NCI-H226 (cell line): Measurements from ENCODE around the gene MED31.
"Not testable (repeated sequence)": the region's sequence is repeated elsewhere in the genome, so short reads cannot be mapped to it uniquely, and the experiment has no call there.

Experiments
- DNase-seq: peaks from one replicate; pipeline ENCODE4 v3.0.0-alpha.2; 2015

The MED31 gene

GRCh38 chr17:6651354-6651918 lies at the start of gene MED31, which contains the start of gene C17orf100:
Gene MED31 (minus strand): TSS chr17:6651605. CDS start chr17:6651528, 77 bp downstream.
Gene C17orf100 (plus strand): TSS chr17:6651762. CDS start chr17:6651914, 152 bp downstream.
- peak; percentile 83 for DNase-seq

DNA sequence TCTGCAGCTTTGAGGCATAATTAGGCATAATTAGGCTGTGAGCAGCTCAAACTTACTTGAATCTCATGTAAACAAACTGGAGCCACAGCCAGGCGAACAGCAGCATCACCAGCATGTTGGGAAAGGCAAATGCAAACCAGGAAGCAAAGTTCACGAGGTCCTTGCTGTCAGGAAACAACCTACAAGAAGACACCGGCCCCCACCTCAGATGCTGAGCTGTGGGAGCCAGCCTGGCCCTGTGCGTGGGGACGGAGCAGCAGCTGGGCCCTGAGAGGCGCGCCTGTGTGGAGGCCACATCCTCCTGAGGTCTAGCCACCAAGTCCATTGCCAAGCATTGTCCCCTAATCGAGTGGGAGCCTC lies 49.5 kb upstream of the MED31 start:
- no peak for DNase-seq

GRCh38 chr17:6699997-6700947 lies 48.9 kb upstream of the MED31 start:
- no peak for DNase-seq

GRCh38 chr17:6698004-6698403 lies 46.6 kb upstream of the MED31 start:
- no peak for DNase-seq

- DNase-seq, result no peak
Observed at GRCh38 chr17:6696906-6697305, 45.5 kb upstream of the MED31 start.

DNA sequence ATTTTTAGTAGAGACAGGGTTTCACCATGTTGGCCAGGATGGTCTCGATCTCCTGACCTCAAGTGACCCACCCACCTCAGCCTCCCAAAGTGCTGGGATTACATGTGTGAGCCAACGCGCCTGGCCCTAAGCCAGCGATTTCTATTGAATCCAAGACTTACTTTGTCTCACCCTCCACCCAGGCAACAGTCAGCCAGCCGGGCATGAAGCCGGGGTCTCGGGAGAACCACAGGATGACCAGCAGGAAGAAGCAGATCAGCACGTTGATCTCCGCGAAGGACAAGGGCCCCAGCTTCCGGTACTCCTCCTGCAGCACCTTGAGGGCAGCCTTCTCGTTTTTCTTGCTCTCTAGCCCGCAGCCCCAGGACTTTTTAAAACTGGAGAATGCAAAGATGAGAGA lies 44.2 kb upstream of the MED31 start:
- DNase-seq, result no peak

DNA sequence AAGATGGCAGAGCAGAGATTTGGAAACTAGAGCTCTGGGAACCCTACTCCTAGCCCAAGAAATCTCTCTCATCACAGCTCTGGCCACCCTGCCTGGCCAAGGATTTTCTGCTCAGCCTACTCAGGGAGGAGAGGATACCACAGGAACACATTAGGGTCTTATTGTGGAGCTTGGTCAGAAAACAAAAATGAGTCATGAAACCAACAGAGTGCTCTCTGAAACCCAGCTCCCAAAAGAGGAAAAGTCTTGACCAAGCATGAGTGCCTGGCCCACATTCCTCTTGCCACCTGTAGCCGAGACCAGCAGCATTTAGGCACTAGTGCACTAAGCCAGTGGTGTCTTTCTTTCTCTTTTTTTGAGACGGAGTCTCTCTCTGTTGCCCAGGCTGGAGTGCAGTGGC lies 43.6 kb upstream of the MED31 start:
- no peak for DNase-seq

- DNase-seq, result not testable (repeated sequence)
Observed at GRCh38 chr17:6691958-6692357, 40.6 kb upstream of the MED31 start.

DNA sequence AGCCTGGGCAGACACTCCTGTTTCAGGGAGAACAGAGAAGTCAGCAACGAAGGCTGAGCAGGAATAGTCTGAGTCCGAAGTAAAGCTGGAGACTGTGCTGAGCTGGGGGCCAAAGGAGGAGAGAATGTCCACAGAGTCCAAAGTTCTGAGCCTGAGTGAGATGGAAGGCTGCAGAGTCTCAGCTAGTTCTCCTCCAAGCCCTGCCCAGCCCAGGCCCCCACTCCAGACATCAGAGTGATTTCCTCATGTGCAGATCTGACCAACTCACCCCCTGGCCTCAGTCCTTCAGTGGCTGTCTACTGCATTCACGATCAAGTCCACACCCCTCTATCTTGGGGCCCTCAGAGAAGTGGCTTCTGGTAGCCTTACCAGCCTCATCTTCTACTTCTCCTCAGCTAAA lies 40.1 kb upstream of the MED31 start:
- DNase-seq, result no peak

- no peak for DNase-seq
Observed at GRCh38 chr17:6690641-6691040, 39.2 kb upstream of the MED31 start.

DNA sequence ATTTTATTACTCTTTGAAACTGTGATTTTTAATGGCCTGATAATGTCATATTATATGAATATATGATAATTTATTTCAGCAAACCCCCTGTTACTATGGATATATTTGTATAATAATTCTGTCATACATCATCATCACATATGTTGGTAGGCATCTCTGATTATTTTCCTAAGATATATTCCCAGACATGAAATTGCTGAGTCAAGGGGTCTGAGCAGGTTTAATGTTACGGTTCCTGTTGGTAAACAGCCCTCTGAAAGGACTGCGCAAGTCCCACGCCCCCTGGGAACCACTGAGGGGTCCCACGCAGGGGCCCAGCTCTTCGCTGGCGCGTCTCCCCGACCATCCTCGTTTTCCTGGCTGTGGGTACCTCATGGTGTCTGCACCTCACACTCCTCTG lies 37.5 kb upstream of the MED31 start:
- DNase-seq, result no peak

DNA sequence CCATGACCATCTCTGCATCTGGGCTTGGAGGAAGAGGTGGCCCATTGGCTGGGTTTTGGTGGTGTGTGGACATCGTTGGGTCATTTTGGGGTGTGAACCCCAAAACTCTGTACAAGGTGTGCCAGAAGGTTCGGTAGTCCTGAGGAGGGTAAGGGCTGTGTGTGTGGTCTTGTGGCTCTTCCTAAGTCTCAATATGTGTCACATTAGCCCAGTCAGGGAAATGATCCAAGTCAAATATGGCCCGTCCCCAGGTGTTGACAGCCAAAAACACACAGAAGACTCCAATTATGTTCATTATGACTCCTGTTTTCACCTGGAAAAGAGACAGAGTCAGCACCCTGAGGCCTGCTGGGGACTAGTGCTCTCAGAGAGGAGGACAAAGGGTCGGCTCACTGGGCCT lies 34.6 kb upstream of the MED31 start:
- no peak for DNase-seq

- DNase-seq, result no peak
Observed at GRCh38 chr17:6684881-6685767, 33.7 kb upstream of the MED31 start.

DNA sequence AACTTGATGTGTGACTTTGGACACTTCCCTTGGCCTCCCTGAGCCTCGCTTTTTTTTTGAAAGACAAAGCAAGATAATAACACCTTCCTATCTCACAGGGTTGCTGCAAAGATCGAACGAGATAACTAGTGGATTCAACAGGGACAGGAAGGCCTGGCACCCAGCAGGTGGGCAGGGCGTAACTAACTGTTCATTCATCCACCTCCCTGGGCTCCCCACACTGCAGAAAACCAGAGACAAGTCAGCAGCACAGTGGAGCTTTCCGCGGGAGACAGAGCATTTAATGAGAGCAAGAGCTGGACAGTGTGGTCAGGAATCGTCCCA lies 33.0 kb upstream of the MED31 start:
- DNase-seq, result no peak

- no peak for DNase-seq
Observed at GRCh38 chr17:6683730-6684459, 32.5 kb upstream of the MED31 start.

GRCh38 chr17:6683081-6683684 lies 31.8 kb upstream of the MED31 start:
- DNase-seq, result no peak

DNA sequence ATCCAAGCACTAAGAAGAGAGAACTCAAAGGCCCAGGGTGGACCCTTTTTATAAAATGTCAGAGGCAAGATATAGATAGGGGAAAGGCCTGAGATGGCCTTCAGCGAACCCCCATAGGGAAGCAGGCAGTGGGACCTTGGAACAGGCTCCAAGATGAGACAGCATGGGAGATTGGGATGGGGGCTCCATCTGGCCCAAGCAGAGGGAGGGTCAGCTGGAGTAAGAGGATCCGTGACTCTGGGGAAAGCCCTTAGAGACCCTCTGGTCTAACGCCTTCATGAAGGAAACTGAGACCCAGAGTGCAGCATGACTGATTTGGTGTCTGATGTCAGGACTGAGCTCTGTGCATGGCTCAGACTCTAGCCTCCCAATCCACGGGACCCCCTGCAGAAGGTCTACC lies 30.9 kb upstream of the MED31 start:
- DNase-seq, result no peak

GRCh38 chr17:6681671-6682070 lies 30.3 kb upstream of the MED31 start:
- no peak for DNase-seq

DNA sequence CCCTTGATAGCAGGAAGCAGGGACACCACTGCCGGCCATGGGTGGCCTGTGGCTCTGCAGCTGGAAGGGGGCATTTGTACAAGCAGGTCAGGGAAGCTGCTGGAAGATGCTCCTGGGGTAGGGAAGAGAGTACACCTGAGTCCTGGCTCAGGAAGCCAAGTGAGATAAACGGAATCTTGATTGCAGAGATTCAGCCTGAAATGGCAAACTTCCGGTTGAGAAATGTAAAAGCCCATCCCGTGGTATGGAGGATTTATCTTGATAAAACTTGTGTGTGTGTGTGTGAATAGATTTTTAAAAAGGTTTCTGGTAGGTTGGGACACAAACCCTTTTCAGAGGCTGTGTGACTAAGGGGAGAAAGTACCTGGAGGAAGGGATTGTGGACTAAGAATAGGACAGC lies 29.8 kb upstream of the MED31 start:
- DNase-seq, result no peak

GRCh38 chr17:6679241-6679640 lies 27.8 kb upstream of the MED31 start:
- DNase-seq, result no peak

- DNase-seq, result no peak
Observed at GRCh38 chr17:6677946-6678345, 26.5 kb upstream of the MED31 start.

DNA sequence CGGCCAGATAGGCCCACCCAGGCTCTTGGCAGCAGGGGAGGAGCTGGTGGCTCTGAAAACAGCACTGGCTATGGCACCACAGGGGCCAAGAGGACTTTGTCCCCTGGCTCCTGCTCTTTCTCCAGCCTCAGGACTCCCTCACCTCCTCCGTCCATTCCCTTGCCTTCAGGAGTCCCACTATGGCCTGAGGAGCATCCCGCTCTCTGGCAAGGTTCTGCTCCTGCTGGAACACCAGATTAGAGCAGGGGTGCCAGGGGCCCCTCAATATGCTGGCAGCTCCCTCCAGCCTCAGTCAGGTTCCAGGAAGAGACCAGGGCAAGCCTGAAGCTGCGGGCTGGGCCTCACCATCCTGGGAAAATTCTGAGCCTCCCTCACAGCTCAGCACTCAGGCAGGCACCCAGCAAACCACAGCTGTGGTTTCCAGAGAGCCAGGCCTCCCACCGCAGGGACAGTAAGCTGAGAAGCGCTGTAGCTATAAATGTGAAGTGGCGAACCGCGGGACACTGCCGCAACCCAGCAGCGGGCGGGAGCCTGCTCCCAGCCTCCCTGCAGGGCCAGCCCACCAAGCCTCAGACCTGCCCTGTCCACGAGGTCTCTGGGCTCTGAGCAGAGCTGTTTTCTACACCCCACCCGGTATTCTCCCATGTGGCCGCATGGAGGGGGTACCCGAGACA lies 25.9 kb upstream of the MED31 start:
- no peak for DNase-seq
